GM23338 (cell line): ENCODE data around the gene A3GALT2. TPM values are rescaled to one million over a fixed set of nuclear protein-coding genes. Genes with fewer than 3 reads are reported as not detected.

ENCODE experiments used
- ATAC-seq: fragments of 200-7000 bp; cut with Tn5 transposase; 3 replicates; pipeline ENCODE4 v1.9.1; 2020
- DNase-seq: peaks from one replicate; pipeline ENCODE4 v3.0.0-alpha.2; 2015; ENCODE audit warnings: low spot score
- H2AFZ ChIP-seq: fragments of 200-600 bp; sonication (generic); 2 replicates; pipeline ENCODE4 v1.8.0; 2016; ENCODE audit warnings: antibody characterized with exemption, mild to moderate bottlenecking, moderate library complexity
- H3F3A ChIP-seq: fragments of 200-600 bp; sonication (generic); replicated peaks from 2 replicates; pipeline ENCODE4 v1.8.0; 2017; ENCODE audit warnings: antibody characterized with exemption, mixed run types, low read depth
- H3K27ac ChIP-seq: fragments of 200-600 bp; sonication (generic); 2 replicates; pipeline ENCODE4 v1.6.1; 2016; ENCODE audit warnings: low read depth
- H3K27me3 ChIP-seq: fragments of 200-600 bp; sonication (generic); 2 replicates; pipeline ENCODE4 v1.8.0; 2016; ENCODE audit warnings: mild to moderate bottlenecking, mixed run types, moderate library complexity; ENCODE audit not compliant: insufficient read depth
- H3K36me3 ChIP-seq: fragments of 200-600 bp; sonication (generic); 2 replicates; pipeline ENCODE4 v1.8.0; 2016; ENCODE audit warnings: mild to moderate bottlenecking; ENCODE audit not compliant: insufficient read depth
- H3K4me1 ChIP-seq: fragments of 200-600 bp; sonication (generic); 2 replicates; pipeline ENCODE4 v1.8.0; 2016; ENCODE audit warnings: mild to moderate bottlenecking, moderate library complexity; ENCODE audit not compliant: insufficient read depth
- H3K4me2 ChIP-seq: fragments of 200-600 bp; sonication (generic); 2 replicates; pipeline ENCODE4 v1.7.1; 2017; ENCODE audit warnings: mixed run types
- H3K4me3 ChIP-seq: fragments of 200-600 bp; sonication (generic); 2 replicates; pipeline ENCODE4 v1.6.1; 2016; ENCODE audit warnings: mixed run types
- H3K79me2 ChIP-seq: fragments of 200-600 bp; sonication (generic); replicated peaks from 2 replicates; pipeline ENCODE4 v1.8.0; 2017; ENCODE audit warnings: mild to moderate bottlenecking; ENCODE audit not compliant: insufficient read depth
- H3K9me2 ChIP-seq: fragments of 200-600 bp; sonication (generic); 2 replicates; pipeline ENCODE4 v1.8.0; 2017; ENCODE audit not compliant: insufficient read depth
- H4K20me1 ChIP-seq: fragments of 200-600 bp; sonication (generic); replicated peaks from 2 replicates; pipeline ENCODE4 v1.8.0; 2017; ENCODE audit warnings: mild to moderate bottlenecking; ENCODE audit not compliant: insufficient read depth
- H3K27ac Mint-ChIP-seq: 2 replicates; pipeline ENCODE4 v1.8.0; 2020; ENCODE audit warnings: inconsistent platforms, mild to moderate bottlenecking, moderate library complexity, mixed read lengths
- H3K27me3 Mint-ChIP-seq: 3 replicates; pipeline ENCODE4 v1.8.0; 2022; ENCODE audit warnings: low read depth, mild to moderate bottlenecking, moderate library complexity, mixed read lengths, inconsistent platforms; ENCODE audit not compliant: insufficient read depth, poor library complexity
- H3K36me3 Mint-ChIP-seq: 3 replicates; pipeline ENCODE4 v1.8.0; 2021; ENCODE audit warnings: low read depth, mild to moderate bottlenecking, inconsistent platforms, moderate library complexity, mixed read lengths
- H3K4me1 Mint-ChIP-seq: 3 replicates; pipeline ENCODE4 v1.8.0; 2020; ENCODE audit warnings: mild to moderate bottlenecking, inconsistent platforms, mixed read lengths
- H3K4me3 Mint-ChIP-seq: 3 replicates; pipeline ENCODE4 v1.8.0; 2021; ENCODE audit warnings: moderate library complexity, mild to moderate bottlenecking, inconsistent platforms, mixed read lengths
- H3K9me3 Mint-ChIP-seq: 3 replicates; pipeline ENCODE4 v1.8.0; 2020; ENCODE audit warnings: moderate library complexity, mild to moderate bottlenecking, inconsistent platforms, mixed read lengths
- CREB1 ChIP-seq: fragments of 250-450 bp; sonication (Bioruptor Pico); IDR thresholded peaks from 2 replicates; pipeline ENCODE4 v1.5.0; 2020; ENCODE audit warnings: low read depth, mild to moderate bottlenecking, moderate library complexity
- ETS1 ChIP-seq: IDR thresholded peaks from 2 replicates; pipeline ENCODE4 v1.6.1; 2016; ENCODE audit warnings: antibody characterized with exemption
- EZH2 ChIP-seq: fragments of 200-600 bp; sonication (generic); IDR thresholded peaks from one replicate; pipeline ENCODE4 v1.8.0; 2017; ENCODE audit warnings: antibody characterized with exemption, mild to moderate bottlenecking, low read depth; ENCODE audit not compliant: unreplicated experiment
- EZH2phosphoT487 ChIP-seq: fragments of 200-600 bp; sonication (generic); IDR thresholded peaks from one replicate; pipeline ENCODE4 v1.8.1; 2018; ENCODE audit warnings: antibody characterized with exemption; ENCODE audit not compliant: unreplicated experiment
- JUNB ChIP-seq: IDR thresholded peaks from one replicate; pipeline ENCODE4 v1.6.1; 2016; ENCODE audit warnings: antibody characterized with exemption; ENCODE audit not compliant: unreplicated experiment
- NANOG ChIP-seq: IDR thresholded peaks from 2 replicates; pipeline ENCODE4 v1.6.1; 2016; ENCODE audit warnings: antibody characterized with exemption, borderline replicate concordance
- POLR2AphosphoS5 ChIP-seq: IDR thresholded peaks from 2 replicates; pipeline ENCODE4 v1.6.1; 2016; ENCODE audit warnings: antibody characterized with exemption, low read depth
- REST ChIP-seq: IDR thresholded peaks from one replicate; pipeline ENCODE4 v1.6.1; 2018; ENCODE audit warnings: antibody characterized with exemption; ENCODE audit not compliant: unreplicated experiment
- STAT1 ChIP-seq: IDR thresholded peaks from one replicate; pipeline ENCODE4 v1.6.1; 2016; ENCODE audit warnings: antibody characterized with exemption; ENCODE audit not compliant: unreplicated experiment
- ZNF114 ChIP-seq: fragments of 250-450 bp; sonication (Bioruptor Pico); IDR thresholded peaks from 2 replicates; pipeline ENCODE4 v1.5.0; 2020; ENCODE audit warnings: mild to moderate bottlenecking, moderate library complexity
- ZNF331 ChIP-seq: fragments of 250-450 bp; sonication (Bioruptor Pico); IDR thresholded peaks from 2 replicates; pipeline ENCODE4 v1.5.0; 2020; ENCODE audit warnings: low read depth, mild to moderate bottlenecking, moderate library complexity
- ZNF462 ChIP-seq: fragments of 250-450 bp; sonication (Bioruptor Pico); IDR thresholded peaks from 2 replicates; pipeline ENCODE4 v1.5.0; 2020; ENCODE audit warnings: mild to moderate bottlenecking, moderate library complexity
- polyA plus RNA-seq: library from polyadenylated mRNA; unstranded; fragments of >200 nt; fragmentation: Nextera tagmentation; extraction: Ambion mirVana; gene quantifications from 2 replicates; pipeline ENCODE4 v1.2.1, GENCODE V29; 2016
- total RNA-seq: library from RNA; depleted of rRNA; stranded (reverse); fragments of >200 nt; shearing (Covaris generic); gene quantifications from 2 replicates; pipeline ENCODE4 v1.2.3, GENCODE V29; 2014
- TF ChIP-seq, protein P1 (sequence below), 2 experiments: fragments of 200-600 bp in 1 of 2; sonication (generic) in 1 of 2; conservative IDR thresholded peaks; 2 replicates each; pipeline versions ENCODE4 v1.5.1 to v1.6.1; 2016 to 2017; ENCODE audit warnings: antibody characterized with exemption in 2 of 2, low read depth in 2 of 2, mild to moderate bottlenecking in 2 of 2, moderate library complexity in 1 of 2

A3GALT2 gene
- total and polyA plus RNA-seq, 2 experiments from 2014 or later: not detected

DNA sequence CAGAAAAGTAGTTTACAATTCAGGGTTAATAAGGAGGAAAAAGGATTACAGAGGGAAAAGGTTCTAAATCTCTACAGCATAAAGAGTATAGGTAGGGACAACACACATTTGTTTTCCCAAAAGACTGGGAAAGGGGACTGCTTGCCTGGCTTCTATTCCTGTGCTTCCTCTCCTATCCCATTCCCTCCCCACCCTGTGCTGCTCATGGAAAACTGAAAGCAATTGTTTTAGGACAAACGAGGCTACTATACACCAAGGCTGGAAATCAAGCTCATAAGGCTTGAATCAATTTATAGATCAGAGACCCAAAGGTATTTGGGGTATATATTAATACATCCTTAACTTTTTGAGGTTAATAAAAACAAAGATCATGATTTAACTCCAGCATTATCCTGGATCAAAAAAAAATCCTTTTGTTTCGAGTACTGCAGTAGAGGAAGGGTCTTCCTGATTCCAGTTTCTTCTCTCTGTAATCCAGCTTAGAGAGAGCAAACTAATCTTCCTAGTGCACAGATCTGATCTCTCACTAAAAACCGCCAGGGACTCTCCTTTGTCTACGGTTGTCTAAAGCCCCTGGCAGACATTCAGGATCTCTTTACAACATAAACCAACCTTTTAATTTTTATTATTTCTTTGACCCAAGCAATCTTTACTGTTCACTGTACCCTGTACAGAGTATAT, 37.4 kb upstream of the A3GALT2 start:
- Histone ChIP-seq H3K4me1 (peaks cover 28% of the 10 kb centered on the region), H3K36me3 (no peaks in the 10 kb centered on the region), H3K27ac (no peak overlapping the region), H3F3A (no peaks in the 10 kb centered on the region), H3K9me2 (no peaks in the 10 kb centered on the region), H3K79me2 (no peaks in the 10 kb centered on the region), H3K4me2 (no peak overlapping the region), H4K20me1 (peaks cover 5% of the 10 kb centered on the region; the same call in 1 of the 2 replicates), H3K4me3 (no peak overlapping the region), H2AFZ (no peak overlapping the region), H3K27me3 (peaks cover 62% of the 10 kb centered on the region)
- TF ChIP-seq STAT1 (no peak), JUNB (no peak), EZH2phosphoT487 (no peak), ETS1 (no peak), ZNF331 (CRISPR knock-in tag) (no peak), CREB1 (no peak), EZH2 (no peak), NANOG (no peak), ZNF114 (no peak), ZNF462 (CRISPR knock-in tag) (no peak), POLR2AphosphoS5 (no peak), REST (no peak)
- TF ChIP-seq, protein P1, sequence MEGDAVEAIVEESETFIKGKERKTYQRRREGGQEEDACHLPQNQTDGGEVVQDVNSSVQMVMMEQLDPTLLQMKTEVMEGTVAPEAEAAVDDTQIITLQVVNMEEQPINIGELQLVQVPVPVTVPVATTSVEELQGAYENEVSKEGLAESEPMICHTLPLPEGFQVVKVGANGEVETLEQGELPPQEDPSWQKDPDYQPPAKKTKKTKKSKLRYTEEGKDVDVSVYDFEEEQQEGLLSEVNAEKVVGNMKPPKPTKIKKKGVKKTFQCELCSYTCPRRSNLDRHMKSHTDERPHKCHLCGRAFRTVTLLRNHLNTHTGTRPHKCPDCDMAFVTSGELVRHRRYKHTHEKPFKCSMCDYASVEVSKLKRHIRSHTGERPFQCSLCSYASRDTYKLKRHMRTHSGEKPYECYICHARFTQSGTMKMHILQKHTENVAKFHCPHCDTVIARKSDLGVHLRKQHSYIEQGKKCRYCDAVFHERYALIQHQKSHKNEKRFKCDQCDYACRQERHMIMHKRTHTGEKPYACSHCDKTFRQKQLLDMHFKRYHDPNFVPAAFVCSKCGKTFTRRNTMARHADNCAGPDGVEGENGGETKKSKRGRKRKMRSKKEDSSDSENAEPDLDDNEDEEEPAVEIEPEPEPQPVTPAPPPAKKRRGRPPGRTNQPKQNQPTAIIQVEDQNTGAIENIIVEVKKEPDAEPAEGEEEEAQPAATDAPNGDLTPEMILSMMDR (conservative IDR thresholded peaks at IDR 0.05; ENCODE audit: low read depth in 2 of 2): no peak
- Mint-ChIP-seq H3K4me3 (no peak overlapping the region), H3K36me3 (no peaks in the 10 kb centered on the region), H3K9me3 (peaks cover 6% of the 10 kb centered on the region; the same call in 1 of the 3 replicates), H3K4me1 (peaks cover 28% of the 10 kb centered on the region), H3K27ac (no peak overlapping the region), H3K27me3 (peaks cover 41% of the 10 kb centered on the region)
- DNase-seq (no peak), ATAC-seq (no peak)
